WTC11 (cell line): ENCODE measurements around the gene ACSF2. TPM values are rescaled to one million over a fixed set of nuclear protein-coding genes. Genes with fewer than 3 reads are reported as not detected.

Experiments
- ATAC-seq: fragments of 200-7000 bp; cut with Tn5 transposase; 2 replicates; pipeline ENCODE4 v1.10.0; 2021; ENCODE audit warnings: mild to moderate bottlenecking, moderate library complexity
- CTCF ChIA-PET: fragments of 300-600 bp; sonication (Branson Sonifier 250); formaldehyde crosslinking; loops from one replicate; lab custom pipeline; 2021; ENCODE audit warnings: antibody characterized with exemption; lab: Charles Lee
- POLR2A ChIA-PET: fragments of 350-600 bp; sonication (Branson Sonifier 250); formaldehyde crosslinking; loops from one replicate; lab custom pipeline; 2021; ENCODE audit warnings: antibody characterized with exemption; lab: Charles Lee
- DNase-seq: peaks from one replicate; pipeline ENCODE4 v3.0.0; 2021; ENCODE audit warnings: low spot score
- H3K27ac Mint-ChIP-seq: 2 replicates; pipeline ENCODE4 v1.8.0; 2021; ENCODE audit warnings: mixed read lengths
- H3K27me3 Mint-ChIP-seq: 2 replicates; pipeline ENCODE4 v1.8.0; 2021; ENCODE audit warnings: low read depth, mild to moderate bottlenecking, moderate library complexity, mixed read lengths
- H3K36me3 Mint-ChIP-seq: 2 replicates; pipeline ENCODE4 v1.8.0; 2021; ENCODE audit warnings: mixed read lengths
- H3K4me1 Mint-ChIP-seq: 2 replicates; pipeline ENCODE4 v1.8.0; 2022; ENCODE audit warnings: mixed read lengths
- H3K4me3 Mint-ChIP-seq: 2 replicates; pipeline ENCODE4 v1.8.0; 2021; ENCODE audit warnings: mild to moderate bottlenecking, moderate library complexity, mixed read lengths
- H3K9me3 Mint-ChIP-seq: 2 replicates; pipeline ENCODE4 v1.8.0; 2021; ENCODE audit warnings: mixed read lengths
- FOXJ3 ChIP-seq: sonication (generic); formaldehyde crosslinking; IDR thresholded peaks from 2 replicates; pipeline ENCODE4 v1.9.0; 2021; ENCODE audit warnings: missing genetic modification reagents, mild to moderate bottlenecking, borderline replicate concordance
- FOXP1 ChIP-seq: sonication (generic); formaldehyde crosslinking; IDR thresholded peaks from 2 replicates; pipeline ENCODE4 v1.8.0; 2022; ENCODE audit warnings: missing genetic modification reagents, mild to moderate bottlenecking, moderate library complexity, borderline replicate concordance
- GTF2I ChIP-seq: fragments of 250-450 bp; sonication (Bioruptor Pico); conservative IDR thresholded peaks from 2 replicates; pipeline ENCODE4 v1.4.0; 2021; ENCODE audit warnings: mild to moderate bottlenecking
- IRF2 ChIP-seq: sonication (generic); formaldehyde crosslinking; IDR thresholded peaks from 2 replicates; pipeline ENCODE4 v1.8.0; 2022; ENCODE audit warnings: low read depth, missing genetic modification reagents, borderline replicate concordance
- NR2C2 ChIP-seq: sonication (generic); formaldehyde crosslinking; IDR thresholded peaks from 2 replicates; pipeline ENCODE4 v1.8.0; 2022; ENCODE audit warnings: mild to moderate bottlenecking, missing genetic modification reagents
- RORB ChIP-seq: fragments of 250-450 bp; sonication (Bioruptor Pico); IDR thresholded peaks from 2 replicates; pipeline ENCODE4 v1.9.0; 2021; ENCODE audit warnings: mild to moderate bottlenecking
- SMAD4 ChIP-seq: sonication (generic); formaldehyde crosslinking; IDR thresholded peaks from 2 replicates; pipeline ENCODE4 v1.8.0; 2022; ENCODE audit warnings: mild to moderate bottlenecking, missing genetic modification reagents
- ZBTB21 ChIP-seq: sonication (generic); formaldehyde crosslinking; IDR thresholded peaks from 2 replicates; pipeline ENCODE4 v1.8.1; 2023; ENCODE audit warnings: mild to moderate bottlenecking, missing genetic modification reagents, borderline replicate concordance
- ZNF121 ChIP-seq: sonication (generic); formaldehyde crosslinking; IDR thresholded peaks from 2 replicates; pipeline ENCODE4 v1.8.0; 2023; ENCODE audit warnings: missing genetic modification reagents
- ZNF423 ChIP-seq: fragments of 250-450 bp; sonication (Bioruptor Pico); IDR thresholded peaks from 2 replicates; pipeline ENCODE4 v2.1.2; 2022; ENCODE audit warnings: mild to moderate bottlenecking, moderate library complexity
- ZNF671 ChIP-seq: fragments of 250-450 bp; sonication (Bioruptor Pico); IDR thresholded peaks from 2 replicates; pipeline ENCODE4 v1.8.0; 2021; ENCODE audit warnings: mild to moderate bottlenecking
- total RNA-seq: library from RNA; stranded (reverse); gene quantifications from 3 replicates; pipeline ENCODE4 v1.2.3, GENCODE V29; 2021
- TF ChIP-seq, protein P1 (sequence below): fragments of 250-450 bp; sonication (Bioruptor Pico); IDR thresholded peaks from 2 replicates; pipeline ENCODE4 v1.9.0; 2021; ENCODE audit warnings: mild to moderate bottlenecking
- TF ChIP-seq, protein P2 (sequence below): fragments of 250-450 bp; sonication (Bioruptor Pico); conservative IDR thresholded peaks from 2 replicates; pipeline ENCODE4 v1.9.0; 2021; ENCODE audit warnings: mild to moderate bottlenecking
- TF ChIP-seq, protein P3 (sequence below): sonication (generic); formaldehyde crosslinking; IDR thresholded peaks from 2 replicates; pipeline ENCODE4 v1.8.1; 2023; ENCODE audit warnings: mild to moderate bottlenecking, moderate library complexity, missing genetic modification reagents
- TF ChIP-seq, protein P4 (sequence below): sonication (generic); formaldehyde crosslinking; IDR thresholded peaks from 2 replicates; pipeline ENCODE4 v1.8.0; 2022; ENCODE audit warnings: missing genetic modification reagents
- TF ChIP-seq, protein P5 (sequence below): sonication (generic); formaldehyde crosslinking; IDR thresholded peaks from 2 replicates; pipeline ENCODE4 v1.8.0; 2022; ENCODE audit warnings: mild to moderate bottlenecking, missing genetic modification reagents

The ACSF2 gene
- total RNA-seq, 1 experiment from 2014 or later: 19.9 TPM

DNA sequence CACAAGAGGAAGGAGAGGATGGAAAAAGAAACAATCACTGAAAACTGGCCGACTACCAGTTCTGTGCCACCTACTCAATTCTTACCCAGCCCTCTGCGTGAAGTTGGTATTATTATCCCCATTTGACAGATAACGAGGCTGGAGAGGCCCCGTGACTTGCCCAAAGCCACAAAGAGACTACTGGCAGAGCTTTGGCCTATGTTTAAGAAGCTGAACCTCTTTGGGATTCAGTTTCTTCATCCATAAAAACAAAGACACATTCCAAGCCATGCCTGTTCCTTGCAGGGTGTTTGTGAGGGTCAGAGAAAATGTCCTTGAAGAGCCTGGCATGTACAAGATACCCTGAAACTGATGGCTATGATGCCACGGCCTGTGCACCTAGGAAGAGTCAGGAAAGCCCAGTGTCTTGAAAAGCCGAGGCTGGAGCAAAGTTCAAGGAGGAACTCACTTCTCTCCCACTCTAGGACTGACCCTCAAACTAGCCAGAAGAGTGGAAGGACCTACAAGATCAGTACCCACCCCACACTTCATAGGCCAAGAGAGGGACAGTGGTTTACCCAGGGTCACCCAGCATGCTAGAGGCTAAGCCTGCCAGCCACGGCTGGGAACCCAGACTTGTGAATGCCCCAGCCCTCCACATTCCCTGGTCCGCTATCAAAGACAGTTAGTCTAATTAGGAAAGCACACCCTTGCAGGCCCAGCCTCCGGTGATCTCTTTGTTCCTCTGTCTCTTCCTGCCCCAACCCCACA is 1.6 kb upstream of the ACSF2 start:
- CTCF ChIA-PET: interaction anchor here (3.6 kb wide), 1 partner anchor 28 kb away, joined by 49 read pairs; the partner anchor contains the start of gene LRRC59
- Mint-ChIP-seq H3K27me3 (peaks cover 25% of the 10 kb centered on the region), H3K4me3 (no peak overlapping the region), H3K9me3 (peaks cover 11% of the 10 kb centered on the region), H3K27ac (no peak overlapping the region), H3K4me1 (peaks cover 17% of the 10 kb centered on the region), H3K36me3 (peaks cover under 1% of the 10 kb centered on the region)
- DNase-seq (no peak), ATAC-seq (no peak)
- TF ChIP-seq ZNF121 (CRISPR knock-in tag): no peak
- TF ChIP-seq, protein P1, sequence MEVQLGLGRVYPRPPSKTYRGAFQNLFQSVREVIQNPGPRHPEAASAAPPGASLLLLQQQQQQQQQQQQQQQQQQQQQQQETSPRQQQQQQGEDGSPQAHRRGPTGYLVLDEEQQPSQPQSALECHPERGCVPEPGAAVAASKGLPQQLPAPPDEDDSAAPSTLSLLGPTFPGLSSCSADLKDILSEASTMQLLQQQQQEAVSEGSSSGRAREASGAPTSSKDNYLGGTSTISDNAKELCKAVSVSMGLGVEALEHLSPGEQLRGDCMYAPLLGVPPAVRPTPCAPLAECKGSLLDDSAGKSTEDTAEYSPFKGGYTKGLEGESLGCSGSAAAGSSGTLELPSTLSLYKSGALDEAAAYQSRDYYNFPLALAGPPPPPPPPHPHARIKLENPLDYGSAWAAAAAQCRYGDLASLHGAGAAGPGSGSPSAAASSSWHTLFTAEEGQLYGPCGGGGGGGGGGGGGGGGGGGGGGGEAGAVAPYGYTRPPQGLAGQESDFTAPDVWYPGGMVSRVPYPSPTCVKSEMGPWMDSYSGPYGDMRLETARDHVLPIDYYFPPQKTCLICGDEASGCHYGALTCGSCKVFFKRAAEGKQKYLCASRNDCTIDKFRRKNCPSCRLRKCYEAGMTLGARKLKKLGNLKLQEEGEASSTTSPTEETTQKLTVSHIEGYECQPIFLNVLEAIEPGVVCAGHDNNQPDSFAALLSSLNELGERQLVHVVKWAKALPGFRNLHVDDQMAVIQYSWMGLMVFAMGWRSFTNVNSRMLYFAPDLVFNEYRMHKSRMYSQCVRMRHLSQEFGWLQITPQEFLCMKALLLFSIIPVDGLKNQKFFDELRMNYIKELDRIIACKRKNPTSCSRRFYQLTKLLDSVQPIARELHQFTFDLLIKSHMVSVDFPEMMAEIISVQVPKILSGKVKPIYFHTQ (CRISPR knock-in tag): no peak
- no peak for TF ChIP-seq FOXP1 (CRISPR knock-in tag)
- TF ChIP-seq ZBTB21 (CRISPR knock-in tag): no peak
- TF ChIP-seq NR2C2: no peak
- TF ChIP-seq, protein P2, sequence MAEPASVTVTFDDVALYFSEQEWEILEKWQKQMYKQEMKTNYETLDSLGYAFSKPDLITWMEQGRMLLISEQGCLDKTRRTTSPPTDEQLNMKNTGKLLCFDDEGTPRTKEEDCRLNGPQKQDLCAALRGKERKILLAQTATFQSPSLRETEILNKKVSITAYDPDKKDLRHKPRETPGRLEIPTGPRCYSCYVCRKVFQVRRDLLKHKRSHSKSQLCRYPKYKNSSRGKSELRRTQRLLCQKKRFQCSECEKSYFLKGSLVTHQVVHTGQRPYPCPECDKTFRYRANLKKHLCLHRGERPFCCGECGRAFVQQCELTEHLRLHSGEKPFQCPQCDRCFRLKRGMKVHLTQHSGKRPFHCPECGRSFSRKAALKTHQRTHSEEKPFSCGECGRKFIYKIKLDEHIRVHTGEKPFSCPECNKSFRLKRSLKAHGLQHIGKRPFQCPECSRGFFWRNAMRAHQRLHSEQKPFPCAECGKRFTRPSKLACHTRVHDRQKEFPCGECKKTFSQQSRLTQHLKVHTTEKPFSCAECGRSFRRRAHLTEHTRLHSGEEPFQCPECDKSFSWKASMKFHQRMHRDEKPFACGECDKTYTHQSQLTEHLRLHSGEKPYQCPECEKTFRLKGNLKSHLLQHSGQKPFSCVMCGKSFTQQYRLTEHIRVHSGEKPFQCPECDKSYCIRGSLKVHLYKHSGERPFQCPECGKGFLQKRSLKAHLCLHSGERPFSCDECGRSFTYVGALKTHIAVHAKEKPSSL (CRISPR knock-in tag): no peak
- TF ChIP-seq, protein P3, sequence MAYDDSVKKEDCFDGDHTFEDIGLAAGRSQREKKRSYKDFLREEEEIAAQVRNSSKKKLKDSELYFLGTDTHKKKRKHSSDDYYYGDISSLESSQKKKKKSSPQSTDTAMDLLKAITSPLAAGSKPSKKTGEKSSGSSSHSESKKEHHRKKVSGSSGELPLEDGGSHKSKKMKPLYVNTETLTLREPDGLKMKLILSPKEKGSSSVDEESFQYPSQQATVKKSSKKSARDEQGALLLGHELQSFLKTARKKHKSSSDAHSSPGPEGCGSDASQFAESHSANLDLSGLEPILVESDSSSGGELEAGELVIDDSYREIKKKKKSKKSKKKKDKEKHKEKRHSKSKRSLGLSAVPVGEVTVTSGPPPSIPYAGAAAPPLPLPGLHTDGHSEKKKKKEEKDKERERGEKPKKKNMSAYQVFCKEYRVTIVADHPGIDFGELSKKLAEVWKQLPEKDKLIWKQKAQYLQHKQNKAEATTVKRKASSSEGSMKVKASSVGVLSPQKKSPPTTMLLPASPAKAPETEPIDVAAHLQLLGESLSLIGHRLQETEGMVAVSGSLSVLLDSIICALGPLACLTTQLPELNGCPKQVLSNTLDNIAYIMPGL (CRISPR knock-in tag): no peak
- no peak for TF ChIP-seq GTF2I (CRISPR knock-in tag)
- no peak for TF ChIP-seq IRF2
- no peak for TF ChIP-seq FOXJ3 (CRISPR knock-in tag)
- TF ChIP-seq RORB (CRISPR knock-in tag): no peak
- TF ChIP-seq, protein P4, sequence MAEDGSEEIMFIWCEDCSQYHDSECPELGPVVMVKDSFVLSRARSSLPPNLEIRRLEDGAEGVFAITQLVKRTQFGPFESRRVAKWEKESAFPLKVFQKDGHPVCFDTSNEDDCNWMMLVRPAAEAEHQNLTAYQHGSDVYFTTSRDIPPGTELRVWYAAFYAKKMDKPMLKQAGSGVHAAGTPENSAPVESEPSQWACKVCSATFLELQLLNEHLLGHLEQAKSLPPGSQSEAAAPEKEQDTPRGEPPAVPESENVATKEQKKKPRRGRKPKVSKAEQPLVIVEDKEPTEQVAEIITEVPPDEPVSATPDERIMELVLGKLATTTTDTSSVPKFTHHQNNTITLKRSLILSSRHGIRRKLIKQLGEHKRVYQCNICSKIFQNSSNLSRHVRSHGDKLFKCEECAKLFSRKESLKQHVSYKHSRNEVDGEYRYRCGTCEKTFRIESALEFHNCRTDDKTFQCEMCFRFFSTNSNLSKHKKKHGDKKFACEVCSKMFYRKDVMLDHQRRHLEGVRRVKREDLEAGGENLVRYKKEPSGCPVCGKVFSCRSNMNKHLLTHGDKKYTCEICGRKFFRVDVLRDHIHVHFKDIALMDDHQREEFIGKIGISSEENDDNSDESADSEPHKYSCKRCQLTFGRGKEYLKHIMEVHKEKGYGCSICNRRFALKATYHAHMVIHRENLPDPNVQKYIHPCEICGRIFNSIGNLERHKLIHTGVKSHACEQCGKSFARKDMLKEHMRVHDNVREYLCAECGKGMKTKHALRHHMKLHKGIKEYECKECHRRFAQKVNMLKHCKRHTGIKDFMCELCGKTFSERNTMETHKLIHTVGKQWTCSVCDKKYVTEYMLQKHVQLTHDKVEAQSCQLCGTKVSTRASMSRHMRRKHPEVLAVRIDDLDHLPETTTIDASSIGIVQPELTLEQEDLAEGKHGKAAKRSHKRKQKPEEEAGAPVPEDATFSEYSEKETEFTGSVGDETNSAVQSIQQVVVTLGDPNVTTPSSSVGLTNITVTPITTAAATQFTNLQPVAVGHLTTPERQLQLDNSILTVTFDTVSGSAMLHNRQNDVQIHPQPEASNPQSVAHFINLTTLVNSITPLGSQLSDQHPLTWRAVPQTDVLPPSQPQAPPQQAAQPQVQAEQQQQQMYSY: no peak
- TF ChIP-seq ZNF423 (CRISPR knock-in tag): no peak
- no peak for TF ChIP-seq ZNF671 (CRISPR knock-in tag)
- no peak for TF ChIP-seq SMAD4 (CRISPR knock-in tag)
- TF ChIP-seq, protein P5, sequence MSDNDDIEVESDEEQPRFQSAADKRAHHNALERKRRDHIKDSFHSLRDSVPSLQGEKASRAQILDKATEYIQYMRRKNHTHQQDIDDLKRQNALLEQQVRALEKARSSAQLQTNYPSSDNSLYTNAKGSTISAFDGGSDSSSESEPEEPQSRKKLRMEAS: no peak
- POLR2A ChIA-PET: no interaction called here
